OCI-LY7 (cell line): ENCODE results near the gene CES2. TPM values are rescaled to one million over a fixed set of nuclear protein-coding genes. Genes with fewer than 3 reads are reported as not detected.

Source experiments
- BruUV-seq: library from RNA; stranded (reverse); fragments of 400-500 nt; replicated peaks from 2 replicates; lab custom pipeline; 2021; lab: Mats Ljungman, UMichigan
- CTCF ChIA-PET: fragments of 300-600 bp; sonication (Branson Sonifier 250); formaldehyde crosslinking; loops from one replicate; lab custom pipeline; 2022; ENCODE audit warnings: antibody characterized with exemption; ENCODE audit not compliant: unreplicated experiment; lab: Charles Lee
- POLR2A ChIA-PET: fragments of 300-600 bp; sonication (Branson Sonifier 250); formaldehyde crosslinking; loops from one replicate; lab custom pipeline; 2022; ENCODE audit warnings: antibody characterized with exemption; lab: Charles Lee
- DNase-seq: peaks from one replicate; pipeline ENCODE4 v3.0.0-alpha.2; 2015; ENCODE audit warnings: low spot score
- H2AFZ ChIP-seq: fragments of 200-600 bp; sonication (generic), shearing (Covaris generic); 2 replicates; pipeline ENCODE4 v1.6.1; 2014; ENCODE audit warnings: mild to moderate bottlenecking, antibody characterized with exemption, low read length, moderate library complexity
- H3K27ac ChIP-seq: fragments of 200-600 bp; sonication (generic); 2 replicates; pipeline ENCODE4 v1.5.1; 2014; ENCODE audit warnings: mixed run types, low read depth, mild to moderate bottlenecking, moderate library complexity, low read length, inconsistent platforms; ENCODE audit not compliant: poor library complexity, severe bottlenecking
- H3K36me3 ChIP-seq: fragments of 200-600 bp; sonication (generic); 2 replicates; pipeline ENCODE4 v1.6.1; 2014; ENCODE audit warnings: mild to moderate bottlenecking, antibody characterized with exemption, low read length, moderate library complexity, mixed read lengths; ENCODE audit not compliant: insufficient read depth
- H3K4me1 ChIP-seq: fragments of 200-600 bp; sonication (generic); 2 replicates; pipeline ENCODE4 v1.5.1; 2014; ENCODE audit warnings: mild to moderate bottlenecking, low read length; ENCODE audit not compliant: insufficient read depth, poor library complexity, severe bottlenecking
- H3K4me2 ChIP-seq: fragments of 200-600 bp; sonication (generic); 2 replicates; pipeline ENCODE4 v1.6.1; 2014; ENCODE audit warnings: mild to moderate bottlenecking, low read length
- H3K4me3 ChIP-seq: fragments of 200-600 bp; sonication (generic); 2 replicates; pipeline ENCODE4 v1.5.1; 2014; ENCODE audit warnings: mild to moderate bottlenecking, low read depth, low read length; ENCODE audit not compliant: poor library complexity, severe bottlenecking
- H3K79me2 ChIP-seq: fragments of 200-600 bp; sonication (generic); 2 replicates; pipeline ENCODE4 v1.6.1; 2016; ENCODE audit warnings: low read depth, mild to moderate bottlenecking, low read length, moderate library complexity, mixed read lengths; ENCODE audit not compliant: insufficient read depth
- H3K9me2 ChIP-seq: fragments of 200-600 bp; sonication (generic); 2 replicates; pipeline ENCODE4 v1.6.1; 2016; ENCODE audit warnings: mild to moderate bottlenecking, low read length, mixed read lengths; ENCODE audit not compliant: insufficient read depth
- H3K9me3 ChIP-seq: fragments of 200-600 bp; sonication (generic); 2 replicates; pipeline ENCODE4 v1.6.1; 2014; ENCODE audit warnings: mild to moderate bottlenecking, mixed run types, low read length, mixed read lengths
- H4K20me1 ChIP-seq: fragments of 200-600 bp; sonication (generic); 2 replicates; pipeline ENCODE4 v1.6.1; 2014; ENCODE audit warnings: mild to moderate bottlenecking, antibody characterized with exemption, low read length, moderate library complexity, mixed read lengths; ENCODE audit not compliant: insufficient read depth
- CTCF ChIP-seq: fragments of 200-600 bp; sonication (generic); conservative IDR thresholded peaks from 2 replicates; pipeline ENCODE4 v1.5.1; 2014; ENCODE audit warnings: mild to moderate bottlenecking, antibody characterized with exemption, low read length, moderate library complexity, mixed read lengths
- EZH2phosphoT487 ChIP-seq: fragments of 200-600 bp; sonication (generic); IDR thresholded peaks from 2 replicates; pipeline ENCODE4 v1.6.1; 2018; ENCODE audit warnings: low read depth, borderline replicate concordance, mild to moderate bottlenecking, mixed run types, antibody characterized with exemption, low read length, moderate library complexity, mixed read lengths
- intact Hi-C: fragments of 100-400 bp; cut with micrococcal nuclease; formaldehyde crosslinking; loops from one replicate; pipeline ENCODE4 v1.10.0; 2022; ENCODE audit not compliant: unreplicated experiment
- total RNA-seq, 2 experiments: library from RNA; depleted of rRNA in 1 of 2; stranded (reverse); fragments of >200 nt in 1 of 2; shearing (Covaris generic) in 1 of 2; gene quantifications; 2 replicates each; pipeline ENCODE4 v1.2.3, GENCODE V29; 2014 to 2022

CES2 gene
- total RNA-seq, 2 experiments from 2014 or later: 29.6 to 30.7 TPM

- Histone ChIP-seq H3K9me2 (no peaks in the 10 kb centered on the region), H3K9me3 (no peaks in the 10 kb centered on the region), H2AFZ (no peak overlapping the region), H3K27ac (no peak overlapping the region), H4K20me1 (no peaks in the 10 kb centered on the region), H3K4me3 (no peak overlapping the region), H3K36me3 (no peaks in the 10 kb centered on the region), H3K79me2 (no peaks in the 10 kb centered on the region), H3K4me1 (no peaks in the 10 kb centered on the region), H3K4me2 (no peak overlapping the region)
- TF ChIP-seq EZH2phosphoT487 (no peak), CTCF (no peak)
- DNase-seq: no peak
- no TSS peak for BruUV-seq
- ChIA-PET CTCF (no interaction called here), POLR2A (interaction anchor here (0.7 kb wide), 1 partner anchor 9 kb away, joined by 3 read pairs; no protein-coding TSS in a partner anchor)
- intact Hi-C loops: no loop called here
Observed at GRCh38 chr16:66904428-66904845, 30.9 kb upstream of the CES2 start.

- Histone ChIP-seq H3K4me1 (no peaks in the 10 kb centered on the region), H4K20me1 (no peaks in the 10 kb centered on the region), H3K79me2 (no peaks in the 10 kb centered on the region), H3K9me3 (no peaks in the 10 kb centered on the region), H3K4me2 (no peak overlapping the region), H2AFZ (no peak overlapping the region), H3K4me3 (no peak overlapping the region), H3K36me3 (no peaks in the 10 kb centered on the region), H3K27ac (no peak overlapping the region), H3K9me2 (no peaks in the 10 kb centered on the region)
- TF ChIP-seq CTCF: no peak
- no peak for TF ChIP-seq EZH2phosphoT487
- ChIA-PET CTCF (no interaction called here), POLR2A (interaction anchor here (0.7 kb wide), 1 partner anchor 10 kb away, joined by 3 read pairs; no protein-coding TSS in a partner anchor)
- intact Hi-C loops: no loop called here
- no peak for DNase-seq
- BruUV-seq: no TSS peak
Observed at GRCh38 chr16:66904846-66905632, 30.3 kb upstream of the CES2 start.
